HG02884 (cell line): Measurements from ENCODE around the gene PTPRU.
"Not testable (repeated sequence)": the region's sequence is repeated elsewhere in the genome, so short reads cannot be mapped to it uniquely, and the experiment has no call there.

Source experiments
- ATAC-seq: cut with Tn5 transposase; IDR thresholded peaks from one replicate; pipeline ENCODE4 v1.9.1; 2021; ENCODE audit warnings: mild to moderate bottlenecking, moderate library complexity; ENCODE audit not compliant: unreplicated experiment

PTPRU gene

DNA sequence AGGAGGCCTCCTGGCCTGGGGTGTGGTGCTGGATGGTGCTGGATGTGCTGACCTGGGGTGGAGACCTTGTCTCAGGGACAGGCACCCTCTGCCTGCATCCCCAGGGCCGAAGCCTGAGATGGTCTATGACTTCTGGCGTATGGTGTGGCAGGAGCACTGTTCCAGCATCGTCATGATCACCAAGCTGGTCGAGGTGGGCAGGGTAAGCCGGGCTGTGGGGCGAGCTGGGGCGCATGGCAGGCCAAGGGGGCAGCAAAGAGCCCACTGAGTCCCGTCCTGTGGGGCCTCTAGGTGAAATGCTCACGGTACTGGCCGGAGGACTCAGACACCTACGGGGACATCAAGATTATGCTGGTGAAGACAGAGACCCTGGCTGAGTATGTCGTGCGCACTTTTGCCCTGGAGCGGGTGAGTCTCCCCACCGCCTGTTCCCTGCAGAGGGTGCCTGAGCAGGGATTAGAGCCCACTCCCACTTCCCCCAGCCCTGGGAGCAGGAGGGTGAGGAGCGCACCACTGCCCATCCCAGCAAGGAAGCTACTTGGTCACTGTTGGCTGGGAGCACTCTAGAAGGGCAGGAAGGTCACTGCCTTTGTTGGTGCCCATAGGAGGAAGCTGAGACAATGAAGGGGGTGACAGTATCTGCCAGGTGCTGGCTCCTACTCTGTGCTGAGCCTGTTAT lies 75.2 kb downstream of the PTPRU start:
- ATAC-seq: no peak

GRCh38 chr1:29312469-29313461 lies 76.4 kb downstream of the PTPRU start:
- no peak for ATAC-seq

- ATAC-seq: not testable (repeated sequence)
Measured at GRCh38 chr1:29314685-29315084, 78.4 kb downstream of the PTPRU start.

DNA sequence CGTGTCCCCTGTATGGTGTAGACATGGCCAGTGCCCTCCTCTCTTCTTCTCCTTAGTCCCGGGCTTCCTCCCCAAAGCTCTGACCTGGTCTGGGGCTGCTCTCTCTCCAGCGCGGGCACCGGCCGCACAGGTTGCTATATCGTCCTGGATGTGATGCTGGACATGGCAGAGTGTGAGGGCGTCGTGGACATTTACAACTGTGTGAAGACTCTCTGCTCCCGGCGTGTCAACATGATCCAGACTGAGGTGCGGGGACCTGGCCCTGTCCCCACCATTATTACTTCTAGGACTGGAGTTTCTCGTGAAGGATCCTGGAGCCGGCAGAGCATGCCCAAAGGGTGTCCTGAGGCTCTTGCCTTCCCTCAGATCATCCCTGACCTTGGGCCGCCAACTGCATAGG lies 78.9 kb downstream of the PTPRU start:
- ATAC-seq: no peak

DNA sequence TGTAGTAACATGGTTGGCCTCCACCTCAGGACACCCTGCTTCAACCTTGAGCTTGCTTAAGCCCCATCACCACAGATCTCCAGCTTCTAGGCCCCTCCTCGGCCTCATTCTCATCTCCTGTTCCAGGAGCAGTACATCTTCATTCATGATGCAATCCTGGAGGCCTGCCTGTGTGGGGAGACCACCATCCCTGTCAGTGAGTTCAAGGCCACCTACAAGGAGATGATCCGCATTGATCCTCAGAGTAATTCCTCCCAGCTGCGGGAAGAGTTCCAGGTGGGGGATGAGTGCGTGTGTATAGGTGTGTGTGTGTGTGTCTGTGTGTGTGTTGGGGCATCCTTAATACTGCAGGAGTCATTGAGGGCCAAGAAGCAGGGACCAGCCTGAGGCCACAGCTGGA lies 79.6 kb downstream of the PTPRU start:
- ATAC-seq: no peak

- ATAC-seq: no peak
Measured at GRCh38 chr1:29317063-29317915, 81.0 kb downstream of the PTPRU start.

DNA sequence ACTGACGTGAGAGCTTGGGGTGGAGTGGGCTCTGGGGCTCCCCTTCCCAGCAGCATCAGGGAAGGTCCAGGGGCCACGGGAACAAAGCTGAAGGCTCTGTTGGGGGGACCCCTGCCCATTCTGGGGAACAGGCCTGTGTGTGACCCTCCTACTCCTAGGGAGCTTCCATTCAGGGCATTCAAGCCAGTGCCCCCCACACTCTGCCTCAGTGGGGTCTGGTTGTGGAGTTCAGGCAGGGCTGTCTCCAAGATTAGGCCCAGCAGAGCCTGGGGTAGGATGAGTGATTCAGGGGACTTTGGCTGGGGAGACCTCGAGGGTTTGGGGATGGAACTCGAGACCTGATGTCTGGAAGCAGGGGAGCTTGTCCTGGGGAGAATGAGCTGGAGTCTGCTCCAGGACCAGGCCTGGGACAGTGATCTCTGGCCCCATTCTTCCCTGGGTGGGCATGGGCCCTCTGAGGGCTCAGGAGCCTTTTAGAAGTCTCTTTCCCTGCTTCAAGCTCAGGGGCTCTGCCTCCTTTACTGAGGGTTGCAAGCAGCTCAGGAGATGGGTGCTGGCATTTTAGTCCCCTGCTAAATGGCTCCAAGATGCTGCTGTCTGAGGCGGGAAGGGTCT lies 81.7 kb downstream of the PTPRU start:
- no peak for ATAC-seq

DNA sequence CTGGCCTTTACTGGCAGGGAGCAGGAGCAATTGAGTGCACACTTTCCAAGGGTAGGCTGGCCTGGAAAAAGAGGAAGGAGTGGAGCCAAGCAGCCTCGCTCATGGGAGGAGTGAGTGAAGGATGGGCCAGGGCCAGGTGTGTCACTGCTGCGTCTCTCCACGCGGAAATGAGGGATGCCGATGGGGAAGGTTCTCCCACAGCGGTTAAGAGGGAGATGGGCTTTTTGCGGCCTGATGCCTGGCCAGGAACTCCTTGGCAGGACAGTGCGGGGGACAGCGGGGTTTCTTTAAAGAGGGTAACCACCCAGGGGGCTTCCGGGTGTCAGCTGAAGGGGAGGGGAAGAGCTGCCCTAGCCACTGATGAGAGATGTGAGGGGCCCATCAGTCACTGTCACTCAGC lies 82.4 kb downstream of the PTPRU start:
- ATAC-seq: no peak

DNA sequence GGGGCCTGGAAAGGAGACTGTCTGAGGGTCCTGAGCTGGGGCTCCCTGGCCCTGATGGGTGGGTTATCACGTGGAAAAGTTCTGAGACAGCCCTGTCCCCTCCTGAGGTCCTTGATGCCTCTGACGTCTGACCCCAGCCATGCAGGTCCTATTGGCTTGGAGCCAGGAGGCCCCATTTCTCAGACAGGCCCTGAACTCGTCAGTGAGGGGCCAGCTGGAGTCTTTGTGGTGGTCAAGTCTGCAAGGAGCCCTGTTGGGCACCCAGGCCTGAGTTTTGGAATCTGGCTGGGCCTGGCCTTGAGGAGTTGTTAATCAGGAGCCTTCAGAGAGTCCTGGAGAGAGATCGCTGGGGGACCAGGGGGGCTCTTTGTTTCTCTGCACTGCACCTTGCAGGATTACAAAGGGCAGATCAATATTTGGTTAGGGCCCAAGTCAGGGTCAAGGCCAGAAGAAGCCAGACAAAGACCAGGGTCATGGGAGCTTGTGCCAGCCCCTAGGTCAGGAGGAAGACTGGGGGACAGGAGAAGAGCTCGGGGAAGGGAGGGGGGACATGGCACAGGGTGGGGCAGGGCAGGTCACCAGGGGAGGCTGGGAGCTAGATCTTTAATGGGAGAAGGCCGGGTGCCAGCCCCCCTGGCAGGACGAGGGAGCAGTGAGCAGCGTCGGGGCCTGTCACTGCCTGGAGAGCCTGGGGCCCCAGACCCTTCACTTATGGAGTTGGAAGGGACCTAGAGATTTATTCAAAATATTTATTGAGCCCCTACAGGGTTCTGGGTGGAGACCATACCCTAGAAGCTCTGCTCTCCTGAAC lies 83.2 kb downstream of the PTPRU start:
- ATAC-seq: no peak

DNA sequence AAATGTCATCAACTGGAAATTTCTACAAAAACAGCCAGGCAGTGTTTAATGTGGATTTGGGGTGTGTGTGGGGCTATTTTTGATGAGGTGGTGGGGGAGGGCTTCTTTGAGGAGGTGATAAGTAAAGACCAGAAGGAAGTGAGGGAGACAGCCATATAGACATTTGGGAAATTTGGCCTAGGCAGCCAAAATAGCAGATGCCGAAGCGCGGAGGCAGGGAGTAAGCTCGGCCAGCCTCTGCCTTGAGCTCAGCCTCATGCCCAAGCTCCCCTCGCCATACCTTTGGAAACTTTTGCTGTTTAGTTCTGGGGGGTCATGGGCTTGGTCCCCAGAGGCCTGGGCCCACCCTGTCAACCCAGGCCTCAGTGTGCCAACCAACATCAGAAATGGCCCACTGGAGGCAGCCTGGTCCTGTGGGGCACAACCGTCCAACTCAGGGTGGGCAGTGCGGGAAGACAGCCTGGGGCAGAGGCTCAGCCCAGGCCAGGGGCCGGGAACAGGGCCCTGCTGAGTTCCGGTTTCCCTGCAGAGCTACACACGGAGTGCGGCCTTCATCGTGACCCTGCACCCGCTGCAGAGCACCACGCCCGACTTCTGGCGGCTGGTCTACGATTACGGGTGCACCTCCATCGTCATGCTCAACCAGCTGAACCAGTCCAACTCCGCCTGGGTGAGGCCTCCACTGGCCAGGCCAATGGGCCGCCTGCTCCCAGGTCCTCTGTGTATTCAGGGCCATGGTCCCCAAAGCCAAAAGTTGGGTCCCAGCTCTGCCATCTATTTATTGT lies 84.0 kb downstream of the PTPRU start:
- no peak for ATAC-seq

- ATAC-seq: no peak
Measured at GRCh38 chr1:29321176-29321575, 84.9 kb downstream of the PTPRU start.

- no peak for ATAC-seq
Measured at GRCh38 chr1:29322147-29322694, 85.9 kb downstream of the PTPRU start.

- no peak for ATAC-seq
Measured at GRCh38 chr1:29322861-29323585, 86.7 kb downstream of the PTPRU start.

- ATAC-seq: no peak
Measured at GRCh38 chr1:29323636-29324035, 87.3 kb downstream of the PTPRU start.

GRCh38 chr1:29324202-29324601 lies 87.9 kb downstream of the PTPRU start:
- no peak for ATAC-seq

DNA sequence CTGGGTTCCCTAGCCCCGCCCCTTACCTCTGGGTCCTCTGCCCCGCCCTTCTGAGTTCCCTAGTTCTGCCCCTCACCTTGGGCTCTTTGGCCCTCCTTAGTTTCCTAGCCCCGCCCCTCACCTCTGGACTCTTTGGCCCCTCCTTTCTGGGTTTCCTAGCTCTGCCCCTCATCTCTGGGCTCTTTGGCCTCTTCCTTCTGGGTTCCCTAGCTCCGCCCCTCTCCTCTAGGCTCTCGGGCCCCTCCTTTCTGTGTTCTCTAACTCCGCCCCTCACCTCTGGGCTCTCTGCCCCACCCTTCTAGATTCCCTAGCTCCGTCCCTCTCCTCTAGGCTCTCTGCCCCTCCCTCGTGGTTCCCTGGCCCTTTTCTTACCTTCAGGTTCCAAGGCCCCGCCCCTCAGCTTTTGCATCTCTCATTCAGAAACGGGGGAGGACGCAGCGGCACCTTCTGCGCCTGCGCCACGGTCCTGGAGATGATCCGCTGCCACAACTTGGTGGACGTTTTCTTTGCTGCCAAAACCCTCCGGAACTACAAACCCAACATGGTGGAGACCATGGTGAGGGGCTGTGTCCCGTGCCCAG lies 88.5 kb downstream of the PTPRU start:
- no peak for ATAC-seq

DNA sequence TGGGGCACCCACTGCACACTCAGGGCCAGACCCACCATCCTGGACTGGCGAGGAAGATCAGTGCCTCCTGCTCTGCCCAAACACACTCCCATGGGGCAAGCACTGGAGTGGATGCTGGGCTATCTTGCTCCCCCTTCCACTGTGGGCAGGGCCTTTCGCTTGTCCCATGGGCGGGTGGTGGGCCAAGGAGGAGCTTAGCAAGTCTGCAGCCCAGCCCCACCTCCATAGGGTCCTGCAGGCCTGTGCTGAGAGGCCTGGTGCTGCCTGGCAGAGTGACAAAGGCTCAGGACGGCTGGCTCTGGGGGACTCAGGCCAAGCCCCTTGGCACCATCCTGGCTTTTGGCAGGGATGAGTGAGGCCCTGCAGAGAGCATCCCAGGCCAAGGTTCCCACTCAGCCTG lies 89.4 kb downstream of the PTPRU start:
- no peak for ATAC-seq

GRCh38 chr1:29326123-29326522 lies 89.8 kb downstream of the PTPRU start:
- ATAC-seq: no peak
